Right lobe of liver (tissue), 4 donors: Measurements from ENCODE around the gene CD99.

Experiments
- POLR2A ChIP-seq: fragments of 450-650 bp; IDR thresholded peaks from one replicate; pipeline ENCODE4 v1.6.1; 2017; ENCODE audit warnings: antibody characterized with exemption, mild to moderate bottlenecking
- TF ChIP-seq, protein P1 (sequence below), 4 donors: fragments of 200-600 bp in 3 of 4; fragments of 450-650 bp in 1 of 4; IDR thresholded peaks; one replicate each; pipeline versions ENCODE4 v1.5.1 to v1.8.0; 2016 to 2022; ENCODE audit warnings: antibody characterized with exemption in 4 of 4, mild to moderate bottlenecking in 2 of 4
- donor health status: DM: no; HTN: no; CAD: no.
- donor health status: DM: no; HTN: no; CAD: no.
- donor health status: DM: no; HTN: yes; CAD: no.

DNA sequence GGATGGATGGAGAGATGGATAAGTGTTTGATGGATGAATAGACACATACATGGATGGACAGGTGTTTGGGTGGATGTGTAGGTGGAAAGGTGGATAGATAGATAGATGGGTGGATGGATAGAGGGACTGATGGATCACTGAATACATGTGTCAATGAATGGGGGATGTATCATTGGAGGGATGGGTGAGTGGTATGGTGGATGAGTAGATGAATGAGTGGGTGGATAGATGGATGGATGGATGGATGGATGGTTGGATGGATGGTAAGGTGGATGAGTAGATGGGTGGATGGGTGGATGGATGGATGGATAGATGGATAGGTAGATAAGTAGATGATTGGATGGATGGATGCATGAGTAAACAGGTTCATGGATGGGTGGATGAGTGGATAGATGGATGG is 41.1 kb upstream of the CD99 start:
- TF ChIP-seq, protein P1, sequence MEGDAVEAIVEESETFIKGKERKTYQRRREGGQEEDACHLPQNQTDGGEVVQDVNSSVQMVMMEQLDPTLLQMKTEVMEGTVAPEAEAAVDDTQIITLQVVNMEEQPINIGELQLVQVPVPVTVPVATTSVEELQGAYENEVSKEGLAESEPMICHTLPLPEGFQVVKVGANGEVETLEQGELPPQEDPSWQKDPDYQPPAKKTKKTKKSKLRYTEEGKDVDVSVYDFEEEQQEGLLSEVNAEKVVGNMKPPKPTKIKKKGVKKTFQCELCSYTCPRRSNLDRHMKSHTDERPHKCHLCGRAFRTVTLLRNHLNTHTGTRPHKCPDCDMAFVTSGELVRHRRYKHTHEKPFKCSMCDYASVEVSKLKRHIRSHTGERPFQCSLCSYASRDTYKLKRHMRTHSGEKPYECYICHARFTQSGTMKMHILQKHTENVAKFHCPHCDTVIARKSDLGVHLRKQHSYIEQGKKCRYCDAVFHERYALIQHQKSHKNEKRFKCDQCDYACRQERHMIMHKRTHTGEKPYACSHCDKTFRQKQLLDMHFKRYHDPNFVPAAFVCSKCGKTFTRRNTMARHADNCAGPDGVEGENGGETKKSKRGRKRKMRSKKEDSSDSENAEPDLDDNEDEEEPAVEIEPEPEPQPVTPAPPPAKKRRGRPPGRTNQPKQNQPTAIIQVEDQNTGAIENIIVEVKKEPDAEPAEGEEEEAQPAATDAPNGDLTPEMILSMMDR (IDR thresholded peaks at IDR 0.05): no peak
- no peak for TF ChIP-seq POLR2A
